ENCODE results near the gene MBNL3.

DNA sequence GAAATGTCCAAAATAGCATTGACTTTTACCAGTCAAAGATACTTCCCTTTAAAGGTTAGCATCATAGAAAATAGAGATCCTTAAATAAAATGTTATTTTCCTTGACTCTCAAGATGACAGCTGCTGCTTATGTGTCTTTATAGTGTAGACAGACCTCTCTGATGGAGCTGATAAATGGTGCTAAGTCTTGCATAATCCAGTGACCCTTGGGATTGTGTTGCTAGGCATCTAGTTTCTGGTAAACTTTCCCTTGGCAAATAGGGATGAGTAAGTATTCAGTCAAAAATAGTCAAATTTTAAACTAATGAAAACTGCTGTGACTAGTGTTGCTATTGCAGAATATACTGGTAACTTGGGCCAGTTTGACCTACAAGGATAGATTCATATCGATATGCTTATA, 53.6 kb downstream of the MBNL3 start:
- TF ChIP-seq, protein P1, sequence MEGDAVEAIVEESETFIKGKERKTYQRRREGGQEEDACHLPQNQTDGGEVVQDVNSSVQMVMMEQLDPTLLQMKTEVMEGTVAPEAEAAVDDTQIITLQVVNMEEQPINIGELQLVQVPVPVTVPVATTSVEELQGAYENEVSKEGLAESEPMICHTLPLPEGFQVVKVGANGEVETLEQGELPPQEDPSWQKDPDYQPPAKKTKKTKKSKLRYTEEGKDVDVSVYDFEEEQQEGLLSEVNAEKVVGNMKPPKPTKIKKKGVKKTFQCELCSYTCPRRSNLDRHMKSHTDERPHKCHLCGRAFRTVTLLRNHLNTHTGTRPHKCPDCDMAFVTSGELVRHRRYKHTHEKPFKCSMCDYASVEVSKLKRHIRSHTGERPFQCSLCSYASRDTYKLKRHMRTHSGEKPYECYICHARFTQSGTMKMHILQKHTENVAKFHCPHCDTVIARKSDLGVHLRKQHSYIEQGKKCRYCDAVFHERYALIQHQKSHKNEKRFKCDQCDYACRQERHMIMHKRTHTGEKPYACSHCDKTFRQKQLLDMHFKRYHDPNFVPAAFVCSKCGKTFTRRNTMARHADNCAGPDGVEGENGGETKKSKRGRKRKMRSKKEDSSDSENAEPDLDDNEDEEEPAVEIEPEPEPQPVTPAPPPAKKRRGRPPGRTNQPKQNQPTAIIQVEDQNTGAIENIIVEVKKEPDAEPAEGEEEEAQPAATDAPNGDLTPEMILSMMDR (IDR thresholded peaks at IDR 0.05) = no peak
- TF ChIP-seq EZH2 (IDR thresholded peaks at IDR 0.05) (no peak), EZH2phosphoT487 (IDR thresholded peaks at IDR 0.05) (no peak)
